Measurements from ENCODE around the gene CENPM. TPM values are rescaled to one million over a fixed set of nuclear protein-coding genes. Genes with fewer than 3 reads are reported as not detected.

The CENPM gene
- total RNA-seq, 1 experiment from 2014 or later = 51.9 TPM

GRCh38 chr22:41917903-41918791 is 28.8 kb downstream of the CENPM start:
- no peak overlapping the region for H3K4me3 ChIP-seq
- DNase-seq (ENCODE audit: low read depth in 1 of 2, low spot score in 2 of 2) = no peak
- peaks cover 42% of the 10 kb centered on the region for H3K27me3 ChIP-seq (replicated peaks)

GRCh38 chr22:41917375-41917902 is 29.5 kb downstream of the CENPM start:
- no peak overlapping the region for H3K4me3 ChIP-seq
- H3K9me3 ChIP-seq (replicated peaks) = no peaks in the 10 kb centered on the region
- H3K36me3 ChIP-seq = no peaks in the 10 kb centered on the region
- peaks cover 49% of the 10 kb centered on the region for H3K27me3 ChIP-seq (replicated peaks)
- no peak overlapping the region for H3K27ac ChIP-seq
- no peak for DNase-seq (ENCODE audit: low read depth in 1 of 2, low spot score in 2 of 2)
- H3K4me1 ChIP-seq (replicated peaks) = peaks cover 19% of the 10 kb centered on the region

More at GRCh38 chr22:41917903-41918791, 28.8 kb downstream of the CENPM start:
- Histone ChIP-seq H3K36me3 (no peaks in the 10 kb centered on the region), H3K27ac (no peak overlapping the region), H3K4me1 (replicated peaks) (peaks cover 19% of the 10 kb centered on the region), H3K9me3 (replicated peaks) (no peaks in the 10 kb centered on the region)

- no peak overlapping the region for H3K4me3 ChIP-seq
- peaks cover 19% of the 10 kb centered on the region for H3K4me1 ChIP-seq (replicated peaks)
- no peaks in the 10 kb centered on the region for H3K9me3 ChIP-seq (replicated peaks)
- no peaks in the 10 kb centered on the region for H3K36me3 ChIP-seq
- H3K27ac ChIP-seq = no peak overlapping the region
- H3K27me3 ChIP-seq (replicated peaks) = peaks cover 54% of the 10 kb centered on the region
- DNase-seq (ENCODE audit: low read depth in 1 of 2, low spot score in 2 of 2) = no peak
These were observed 30.1 kb downstream of the CENPM start for GRCh38 chr22:41916745-41917358.

- H3K9me3 ChIP-seq (replicated peaks) = no peaks in the 10 kb centered on the region
- H3K27ac ChIP-seq = no peak overlapping the region
- peaks cover 21% of the 10 kb centered on the region for H3K4me1 ChIP-seq (replicated peaks)
- no peak for DNase-seq (ENCODE audit: low read depth in 1 of 2, low spot score in 2 of 2)
- peaks cover 64% of the 10 kb centered on the region for H3K27me3 ChIP-seq (replicated peaks)
- no peaks in the 10 kb centered on the region for H3K36me3 ChIP-seq
- no peak overlapping the region for H3K4me3 ChIP-seq
These were observed 31.0 kb downstream of the CENPM start for GRCh38 chr22:41915786-41916493.

GRCh38 chr22:41915035-41915785 is 31.7 kb downstream of the CENPM start, which contains the start of gene SHISA8:
TSS of gene SHISA8 (minus strand) at chr22:41915074. CDS start at chr22:41914667, 407 bp downstream.
- Histone ChIP-seq H3K4me1 (replicated peaks) (peaks cover 29% of the 10 kb centered on the region), H3K27ac (no peak within 1 kb of the TSS), H3K4me3 (no peak within 1 kb of the TSS), H3K9me3 (replicated peaks) (no peaks in the 10 kb centered on the region), H3K27me3 (replicated peaks) (peaks cover 71% of the 10 kb centered on the region), H3K36me3 (no peaks in the 10 kb centered on the region)
- DNase-seq (ENCODE audit: low read depth in 1 of 2, low spot score in 2 of 2) = no peak

GRCh38 chr22:41914611-41915034 is 32.3 kb downstream of the CENPM start:
- peaks cover 30% of the 10 kb centered on the region for H3K4me1 ChIP-seq (replicated peaks)
- peaks cover 77% of the 10 kb centered on the region for H3K27me3 ChIP-seq (replicated peaks)
- H3K4me3 ChIP-seq = no peak overlapping the region
- H3K9me3 ChIP-seq (replicated peaks) = no peaks in the 10 kb centered on the region
- no peaks in the 10 kb centered on the region for H3K36me3 ChIP-seq
- H3K27ac ChIP-seq = no peak overlapping the region
- no peak for DNase-seq (ENCODE audit: low read depth in 1 of 2, low spot score in 2 of 2)

GRCh38 chr22:41913842-41914534 is 33.0 kb downstream of the CENPM start:
- no peak overlapping the region for H3K27ac ChIP-seq
- H3K4me1 ChIP-seq (replicated peaks) = peaks cover 24% of the 10 kb centered on the region
- no peaks in the 10 kb centered on the region for H3K9me3 ChIP-seq (replicated peaks)
- H3K36me3 ChIP-seq = no peaks in the 10 kb centered on the region
- H3K27me3 ChIP-seq (replicated peaks) = peaks cover 83% of the 10 kb centered on the region
- H3K4me3 ChIP-seq = no peak overlapping the region
- DNase-seq (ENCODE audit: low read depth in 1 of 2, low spot score in 2 of 2) = no peak

DNA sequence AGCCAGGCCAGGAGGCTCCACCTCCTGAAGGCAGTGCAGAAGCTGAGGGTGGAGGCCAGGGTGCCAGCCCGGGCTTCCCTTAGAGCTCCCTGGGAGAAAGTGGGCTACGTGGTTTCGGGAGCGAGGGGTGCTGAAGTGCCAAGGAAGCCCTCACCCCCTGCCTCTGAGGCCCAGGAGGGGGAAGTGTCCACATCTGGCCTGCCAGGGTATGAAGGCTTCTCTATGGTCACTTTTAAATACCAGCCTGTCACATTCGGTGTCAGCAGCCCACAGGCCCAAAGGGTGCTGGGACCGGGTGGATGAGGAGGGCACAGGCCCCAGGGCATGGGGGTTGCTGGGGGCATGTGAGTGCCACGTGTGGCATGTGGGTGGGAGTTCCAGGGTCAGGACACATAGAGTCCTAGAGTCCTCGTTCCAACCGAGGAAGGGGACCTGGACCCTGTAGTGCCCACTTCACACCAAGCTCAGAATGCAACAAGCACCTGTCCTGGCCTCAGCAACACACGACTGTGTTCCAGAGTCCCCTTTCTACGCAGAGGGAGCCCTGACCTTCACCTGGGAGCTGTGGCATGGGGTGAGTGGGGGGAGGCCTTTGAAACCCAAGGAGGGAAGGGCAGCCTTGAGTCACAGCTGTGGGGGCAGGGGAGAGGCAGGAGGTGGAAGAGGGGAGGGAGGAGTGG is 33.8 kb downstream of the CENPM start:
- DNase-seq (ENCODE audit: low read depth in 1 of 2, low spot score in 2 of 2) = no peak
- H3K27ac ChIP-seq = no peak overlapping the region
- peaks cover 82% of the 10 kb centered on the region for H3K27me3 ChIP-seq (replicated peaks)
- H3K36me3 ChIP-seq = no peaks in the 10 kb centered on the region
- H3K4me1 ChIP-seq (replicated peaks) = peaks cover 24% of the 10 kb centered on the region
- no peaks in the 10 kb centered on the region for H3K9me3 ChIP-seq (replicated peaks)
- H3K4me3 ChIP-seq = no peak overlapping the region

DNA sequence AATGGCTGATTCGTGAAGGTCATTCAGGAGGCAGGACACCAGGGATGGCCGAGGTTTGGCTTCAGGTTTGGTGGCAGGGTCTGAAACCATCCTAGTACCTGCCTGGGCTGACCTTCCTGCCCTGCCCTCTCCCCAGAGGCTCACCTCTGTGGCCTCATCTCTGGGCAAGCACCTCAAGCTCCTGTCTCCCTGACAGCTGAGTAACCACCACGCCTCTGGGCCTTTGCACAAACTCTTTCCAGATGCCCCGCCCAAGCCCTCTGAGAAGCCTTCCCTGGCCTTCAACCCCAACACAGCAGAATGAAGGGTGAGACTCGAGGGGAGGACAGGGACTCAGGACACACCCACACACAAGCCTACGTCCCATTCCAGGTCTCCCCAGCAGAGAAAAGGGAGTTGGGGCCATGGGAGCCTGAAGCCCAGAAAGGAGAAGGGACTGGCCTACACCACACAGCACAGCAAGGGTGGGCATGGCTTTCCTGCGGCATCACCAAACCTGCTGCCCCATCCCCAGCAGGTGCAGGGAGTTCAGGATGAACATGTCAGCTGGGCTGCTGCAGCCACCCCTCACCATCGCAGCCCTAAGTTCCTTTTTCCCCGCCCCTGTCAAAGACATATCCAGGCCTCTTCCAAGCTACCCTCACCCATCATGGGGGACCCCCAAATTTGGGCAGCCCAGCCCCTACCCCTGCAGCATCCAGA is 34.5 kb downstream of the CENPM start:
- Histone ChIP-seq H3K27ac (no peak overlapping the region), H3K4me3 (no peak overlapping the region), H3K9me3 (replicated peaks) (no peaks in the 10 kb centered on the region), H3K4me1 (replicated peaks) (peaks cover 24% of the 10 kb centered on the region), H3K27me3 (replicated peaks) (peaks cover 79% of the 10 kb centered on the region), H3K36me3 (no peaks in the 10 kb centered on the region)
- DNase-seq (ENCODE audit: low read depth in 1 of 2, low spot score in 2 of 2) = no peak

DNA sequence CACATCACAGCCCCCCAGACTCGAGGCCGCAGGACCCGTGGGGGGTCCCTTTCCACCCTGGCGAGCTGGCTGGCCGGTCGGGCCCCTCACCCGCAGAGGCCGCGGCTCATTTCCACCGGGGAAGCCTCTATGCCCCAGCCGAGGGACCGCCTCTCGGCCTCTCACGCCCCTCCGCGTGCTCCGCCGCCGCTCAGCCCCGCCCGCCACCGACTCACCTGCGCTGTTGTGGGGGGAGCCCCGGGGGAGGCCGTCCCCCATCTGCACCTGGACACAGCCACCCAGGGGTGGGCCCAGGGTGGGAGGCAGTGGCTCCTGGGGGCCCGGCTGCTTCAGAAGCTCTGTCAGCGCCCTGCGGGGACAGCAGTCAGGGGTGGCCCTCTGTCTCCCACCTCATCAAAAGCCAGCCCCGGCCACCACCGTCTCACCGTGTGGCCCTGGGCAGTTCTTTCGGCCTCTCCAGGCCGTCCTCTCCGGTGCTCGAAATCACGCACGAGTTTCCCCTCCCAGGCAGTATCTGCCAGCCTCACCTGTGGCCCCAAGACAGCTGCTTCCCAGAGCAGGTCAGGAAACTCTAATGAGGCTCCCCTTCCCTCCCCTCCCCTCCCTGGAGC is 35.8 kb downstream of the CENPM start:
- Histone ChIP-seq H3K9me3 (replicated peaks) (no peaks in the 10 kb centered on the region), H3K4me1 (replicated peaks) (peaks cover 24% of the 10 kb centered on the region), H3K4me3 (no peak overlapping the region), H3K27ac (no peak overlapping the region), H3K27me3 (replicated peaks) (peaks cover 69% of the 10 kb centered on the region), H3K36me3 (0 out of 2 replicates have a peak, but pooled peaks cover 2% of the 10 kb centered on the region)
- DNase-seq (ENCODE audit: low read depth in 1 of 2, low spot score in 2 of 2) = no peak
